ENCODE measurements around the gene CASP3. TPM values are rescaled to one million over a fixed set of nuclear protein-coding genes. Genes with fewer than 3 reads are reported as not detected.

CASP3 gene
- total RNA-seq, 1 experiment from 2014 or later = 107 TPM

DNA sequence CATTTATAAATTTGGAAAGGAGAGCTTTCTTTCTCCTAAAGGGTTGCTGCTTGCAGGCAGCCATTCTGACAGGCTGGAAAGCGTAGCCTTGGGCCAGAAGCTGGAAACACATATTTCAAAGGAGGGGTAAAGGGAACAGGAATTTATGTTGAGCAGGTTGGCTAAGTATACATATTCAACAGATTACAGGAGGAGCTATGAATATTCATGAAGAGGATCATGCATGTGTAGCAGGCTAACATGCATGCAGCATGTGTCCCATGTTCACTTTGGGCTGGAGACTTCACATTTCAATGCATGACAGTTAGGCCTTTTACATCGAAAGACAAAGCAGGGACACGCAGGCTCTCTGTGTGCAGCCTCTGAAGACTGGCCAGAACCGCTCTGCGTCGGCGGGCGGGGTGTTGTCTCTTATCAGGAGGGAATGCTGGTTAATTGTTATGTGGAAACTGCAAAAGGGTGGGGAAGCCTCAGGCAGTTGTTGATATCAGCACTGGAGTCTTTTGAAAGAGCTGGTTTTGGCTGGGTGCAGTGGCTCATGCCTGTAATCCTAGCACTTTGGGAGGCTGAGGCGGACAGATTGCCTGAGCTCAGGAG is 31.5 kb downstream of the CASP3 start:
- Mint-ChIP-seq H3K27ac (peak overlapping the region; percentile 95 to 99 (median 97)), H3K36me3 (ENCODE audit: insufficient read depth in 1 of 3, low read depth in 3 of 3) (peaks cover 33 to 62% (median 35%) of the 10 kb centered on the region in 3 experiments), H3K4me1 (peaks cover 30 to 36% of the 10 kb centered on the region in 2 experiments), H3K9me3 (peaks cover 37 to 47% of the 10 kb centered on the region in 2 experiments), H3K4me3 (peak overlapping the region; percentile 27 to 65; a peak in 4 of 5 replicates), H3K27me3 (ENCODE audit: low read depth) (peaks cover 4% of the 10 kb centered on the region)
- H3K9ac ChIP-seq (ENCODE audit: extremely low read depth, insufficient read length, low read length) = no peak overlapping the region
- no peak overlapping the region for H2BK20ac ChIP-seq (ENCODE audit: low read depth, low read length, poor library complexity, severe bottlenecking)
- H4K20me1 ChIP-seq (ENCODE audit: control insufficient read depth, insufficient read depth, insufficient read length) = no peaks in the 10 kb centered on the region
- no peaks in the 10 kb centered on the region for H3K27me3 ChIP-seq (ENCODE audit: insufficient read depth, low read length)
- H3K23ac ChIP-seq (ENCODE audit: insufficient read length, low read depth, low read length) = no peak overlapping the region
- no peak overlapping the region for H3K14ac ChIP-seq (ENCODE audit: insufficient read depth, low read length)
- no peak overlapping the region for H2AK5ac ChIP-seq (ENCODE audit: insufficient read length, low read length)
- H3K56ac ChIP-seq (ENCODE audit: insufficient read length, low read depth, low read length) = no peak overlapping the region
- no peaks in the 10 kb centered on the region for H3K79me2 ChIP-seq (ENCODE audit: insufficient read depth, low read length)
- H4K91ac ChIP-seq (ENCODE audit: insufficient read length, low read depth, low read length) = no peak overlapping the region
- WGBS (ENCODE audit: extremely low coverage, insufficient read length, low lambda C conversion rate) = no CpG with 5 or more reads among the region's 9 CpGs
- no peak overlapping the region for H4K8ac ChIP-seq (replicated peaks; ENCODE audit: insufficient read length, low read depth, low read length)
- no peak overlapping the region for H3K4ac ChIP-seq (ENCODE audit: low read depth, low read length)
- H2AFZ ChIP-seq (ENCODE audit: low read length) = no peak overlapping the region
- H3K27ac ChIP-seq (ENCODE audit: insufficient read length, low read depth, low read length) = no peak overlapping the region
- H3K4me1 ChIP-seq (ENCODE audit: insufficient read depth, low read length) = peaks cover 4% of the 10 kb centered on the region; the same call in 1 of the 2 replicates
- H2BK5ac ChIP-seq (ENCODE audit: insufficient read length, low read length) = no peak overlapping the region
- peaks cover 10% of the 10 kb centered on the region for H3K9me3 ChIP-seq (ENCODE audit: control insufficient read depth, low read depth, low read length)
- H2BK15ac ChIP-seq (ENCODE audit: low read depth, low read length) = no peak overlapping the region
- H3K23me2 ChIP-seq (ENCODE audit: insufficient read length, low read depth, low read length, poor library complexity, severe bottlenecking) = no peaks in the 10 kb centered on the region
- H3K79me1 ChIP-seq (ENCODE audit: insufficient read depth, low read depth, low read length, poor library complexity, severe bottlenecking) = no peaks in the 10 kb centered on the region
- no peak overlapping the region for H2BK120ac ChIP-seq (ENCODE audit: low read depth, low read length, poor library complexity, severe bottlenecking)
- H3K4me2 ChIP-seq (ENCODE audit: insufficient read depth, insufficient read length, low read length) = no peak overlapping the region
- no peak overlapping the region for H3K18ac ChIP-seq (ENCODE audit: insufficient read length, low read depth, low read length)
- no peak overlapping the region for H4K5ac ChIP-seq (ENCODE audit: insufficient read length, low read depth, low read length)
- H3T11ph ChIP-seq (ENCODE audit: low read length) = no peak overlapping the region
- TF ChIP-seq, protein P1, sequence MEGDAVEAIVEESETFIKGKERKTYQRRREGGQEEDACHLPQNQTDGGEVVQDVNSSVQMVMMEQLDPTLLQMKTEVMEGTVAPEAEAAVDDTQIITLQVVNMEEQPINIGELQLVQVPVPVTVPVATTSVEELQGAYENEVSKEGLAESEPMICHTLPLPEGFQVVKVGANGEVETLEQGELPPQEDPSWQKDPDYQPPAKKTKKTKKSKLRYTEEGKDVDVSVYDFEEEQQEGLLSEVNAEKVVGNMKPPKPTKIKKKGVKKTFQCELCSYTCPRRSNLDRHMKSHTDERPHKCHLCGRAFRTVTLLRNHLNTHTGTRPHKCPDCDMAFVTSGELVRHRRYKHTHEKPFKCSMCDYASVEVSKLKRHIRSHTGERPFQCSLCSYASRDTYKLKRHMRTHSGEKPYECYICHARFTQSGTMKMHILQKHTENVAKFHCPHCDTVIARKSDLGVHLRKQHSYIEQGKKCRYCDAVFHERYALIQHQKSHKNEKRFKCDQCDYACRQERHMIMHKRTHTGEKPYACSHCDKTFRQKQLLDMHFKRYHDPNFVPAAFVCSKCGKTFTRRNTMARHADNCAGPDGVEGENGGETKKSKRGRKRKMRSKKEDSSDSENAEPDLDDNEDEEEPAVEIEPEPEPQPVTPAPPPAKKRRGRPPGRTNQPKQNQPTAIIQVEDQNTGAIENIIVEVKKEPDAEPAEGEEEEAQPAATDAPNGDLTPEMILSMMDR (conservative IDR thresholded peaks at IDR 0.05) = no peak
- DNase-seq = peak; percentile 71
- no peak overlapping the region for H2BK12ac ChIP-seq (ENCODE audit: insufficient read length, low read depth, low read length)

Measured in H9 (cell line).